RWPE1 (cell line): ENCODE results near the gene TBRG4.

Source experiments
- CTCF ChIA-PET: fragments of 350-600 bp; sonication (Branson Sonifier 250); formaldehyde crosslinking; extraction: SDS; loops from one replicate; lab custom pipeline; 2021; lab: Yijun Ruan, JAX
- POLR2A ChIA-PET: fragments of 400-600 bp; formaldehyde crosslinking; extraction: SDS; loops from one replicate; lab custom pipeline; 2020; ENCODE audit warnings: antibody characterized with exemption; ENCODE audit not compliant: low non-redundant PET; lab: Yijun Ruan, JAX
- DNase-seq: peaks from one replicate; pipeline ENCODE4 v3.0.0; 2012; ENCODE audit warnings: low spot score
- H3K27ac ChIP-seq: fragments of 450-650 bp; 2 replicates; pipeline ENCODE4 v1.5.1; 2017
- TF ChIP-seq, protein P1 (sequence below): fragments of 450-650 bp; conservative IDR thresholded peaks from 2 replicates; pipeline ENCODE4 v1.5.1; 2017; ENCODE audit warnings: low read depth, mild to moderate bottlenecking

Gene TBRG4

DNA sequence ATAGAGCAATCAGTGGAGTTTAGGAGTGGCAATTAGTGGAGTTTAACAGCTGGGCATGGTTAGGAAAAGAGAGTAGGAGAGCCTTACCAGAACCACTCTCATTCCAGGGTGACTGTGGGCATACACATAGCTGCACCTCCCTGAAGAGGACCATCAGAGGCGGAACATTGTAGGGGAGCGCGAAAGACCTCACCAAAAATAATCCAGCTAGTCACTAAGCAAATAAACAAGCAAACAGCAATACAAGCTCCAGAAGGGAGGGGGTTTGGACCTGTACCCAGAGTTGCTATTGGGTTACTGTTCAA lies 18.6 kb downstream of the TBRG4 start:
- POLR2A ChIA-PET, result no interaction called here
- TF ChIP-seq, protein P1, sequence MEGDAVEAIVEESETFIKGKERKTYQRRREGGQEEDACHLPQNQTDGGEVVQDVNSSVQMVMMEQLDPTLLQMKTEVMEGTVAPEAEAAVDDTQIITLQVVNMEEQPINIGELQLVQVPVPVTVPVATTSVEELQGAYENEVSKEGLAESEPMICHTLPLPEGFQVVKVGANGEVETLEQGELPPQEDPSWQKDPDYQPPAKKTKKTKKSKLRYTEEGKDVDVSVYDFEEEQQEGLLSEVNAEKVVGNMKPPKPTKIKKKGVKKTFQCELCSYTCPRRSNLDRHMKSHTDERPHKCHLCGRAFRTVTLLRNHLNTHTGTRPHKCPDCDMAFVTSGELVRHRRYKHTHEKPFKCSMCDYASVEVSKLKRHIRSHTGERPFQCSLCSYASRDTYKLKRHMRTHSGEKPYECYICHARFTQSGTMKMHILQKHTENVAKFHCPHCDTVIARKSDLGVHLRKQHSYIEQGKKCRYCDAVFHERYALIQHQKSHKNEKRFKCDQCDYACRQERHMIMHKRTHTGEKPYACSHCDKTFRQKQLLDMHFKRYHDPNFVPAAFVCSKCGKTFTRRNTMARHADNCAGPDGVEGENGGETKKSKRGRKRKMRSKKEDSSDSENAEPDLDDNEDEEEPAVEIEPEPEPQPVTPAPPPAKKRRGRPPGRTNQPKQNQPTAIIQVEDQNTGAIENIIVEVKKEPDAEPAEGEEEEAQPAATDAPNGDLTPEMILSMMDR, result no peak
- CTCF ChIA-PET, result no interaction called here
- H3K27ac ChIP-seq, result no peak overlapping the region
- no peak for DNase-seq

DNA sequence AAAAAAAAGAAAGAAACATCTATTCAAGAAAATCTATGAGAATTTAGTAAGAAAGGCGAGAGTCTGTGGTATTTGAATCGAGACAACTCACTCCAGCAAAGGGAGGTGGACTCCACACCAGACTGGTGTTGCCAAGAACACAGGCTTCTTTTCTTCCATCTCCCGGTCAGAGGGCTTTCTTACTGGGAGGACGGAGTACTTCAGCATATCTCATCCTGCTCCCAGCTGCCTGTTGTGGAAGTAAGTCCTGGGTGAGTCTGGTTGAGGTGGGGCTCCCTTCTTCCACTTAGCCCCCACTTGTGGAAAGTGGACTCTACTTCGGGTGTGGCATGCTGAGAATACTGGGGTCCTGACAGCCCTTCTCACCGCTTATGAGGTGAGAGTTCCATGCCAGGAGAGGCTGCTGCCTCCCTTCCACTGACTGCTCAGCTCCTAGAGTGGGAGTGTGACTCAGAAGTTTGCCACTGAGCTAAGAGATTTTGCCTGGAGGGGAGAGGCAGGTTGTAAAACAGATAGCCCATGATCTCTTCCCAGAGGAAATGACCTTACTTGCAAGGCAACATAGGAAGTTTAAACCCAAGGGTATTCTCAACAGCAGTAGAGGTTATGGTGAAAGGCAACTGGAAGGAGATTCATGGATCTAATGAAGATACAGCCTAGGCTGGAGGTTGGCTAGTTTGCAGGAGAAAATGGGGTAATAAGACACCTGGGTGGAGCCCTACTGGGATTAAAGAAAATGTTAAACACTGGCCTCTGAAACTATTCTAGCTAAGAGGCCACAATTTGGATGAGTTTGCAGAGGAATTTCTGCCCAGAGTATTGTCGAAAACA lies 19.2 kb downstream of the TBRG4 start:
- H3K27ac ChIP-seq, result peak overlapping the region; percentile 52
- ChIA-PET CTCF (no interaction called here), POLR2A (no interaction called here)
- peak; percentile 84 for DNase-seq
- TF ChIP-seq, protein P1, result no peak

DNA sequence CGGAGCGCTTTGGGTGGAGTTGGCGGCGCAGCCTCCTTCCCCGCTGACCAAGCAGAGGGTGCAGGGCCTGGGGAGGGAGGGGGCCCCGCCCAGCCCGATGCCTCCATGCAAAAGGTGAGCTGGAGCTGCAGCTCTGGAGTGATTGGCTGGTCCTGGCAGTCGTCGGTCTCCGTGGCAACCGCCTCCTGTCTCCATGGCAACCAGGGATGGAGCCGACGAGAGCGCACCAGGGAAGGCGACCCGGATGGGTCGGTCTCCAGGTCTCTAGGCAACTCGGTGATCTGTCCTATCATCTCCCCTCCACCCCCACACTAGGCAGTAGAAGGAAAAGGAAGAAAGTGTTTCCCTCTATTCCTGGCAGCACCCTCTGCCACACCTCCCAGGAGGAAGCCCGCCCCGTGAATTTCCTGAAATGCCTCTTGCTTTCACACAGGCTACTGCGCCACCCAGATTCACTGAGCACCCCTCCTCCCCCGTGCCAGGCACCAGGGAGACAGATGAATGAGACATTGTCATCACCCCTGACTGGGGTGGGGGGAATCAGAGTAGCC lies 22.1 kb downstream of the TBRG4 start:
- TF ChIP-seq, protein P1, result no peak
- H3K27ac ChIP-seq, result peak overlapping the region; percentile 31
- DNase-seq, result peak; percentile 88
- POLR2A ChIA-PET, result no interaction called here
- CTCF ChIA-PET, result no interaction called here

DNA sequence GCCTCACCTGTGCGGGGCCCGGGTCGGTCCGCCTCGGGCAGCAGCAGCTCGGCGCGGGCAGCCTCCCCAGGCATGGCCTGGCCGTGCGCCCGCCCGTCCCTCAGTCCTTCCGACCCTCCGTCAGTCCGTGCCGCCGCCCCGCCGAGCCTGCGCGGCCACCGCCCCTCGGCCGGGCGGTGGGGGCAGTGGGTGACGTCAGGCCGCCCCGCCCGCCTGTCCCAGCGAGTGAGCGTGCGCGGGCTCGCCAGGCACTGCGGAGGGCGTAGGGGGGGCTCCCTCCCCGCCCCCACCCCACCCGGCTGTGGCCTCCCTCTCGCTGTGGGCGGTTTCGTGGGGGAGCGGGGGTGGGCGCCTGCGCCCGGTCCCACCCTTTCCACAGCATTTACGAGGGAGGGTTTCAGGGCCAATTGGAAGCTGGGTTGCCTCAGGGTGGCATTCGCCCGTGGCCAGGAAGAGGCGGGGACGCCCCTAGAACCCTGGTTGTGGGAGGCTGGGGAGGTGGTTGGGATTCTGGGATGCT lies 22.6 kb downstream of the TBRG4 start, which contains the start of gene NACAD:
Gene NACAD (minus strand): TSS at position 149 of the 520 bp plus-strand sequence. CDS start 75 bp downstream, at position 74.
- ChIA-PET CTCF (no interaction called here), POLR2A (no interaction called here)
- peak; percentile 35 for DNase-seq
- TF ChIP-seq, protein P1, result no peak
- peak within 1 kb of the TSS; percentile 31 for H3K27ac ChIP-seq

DNA sequence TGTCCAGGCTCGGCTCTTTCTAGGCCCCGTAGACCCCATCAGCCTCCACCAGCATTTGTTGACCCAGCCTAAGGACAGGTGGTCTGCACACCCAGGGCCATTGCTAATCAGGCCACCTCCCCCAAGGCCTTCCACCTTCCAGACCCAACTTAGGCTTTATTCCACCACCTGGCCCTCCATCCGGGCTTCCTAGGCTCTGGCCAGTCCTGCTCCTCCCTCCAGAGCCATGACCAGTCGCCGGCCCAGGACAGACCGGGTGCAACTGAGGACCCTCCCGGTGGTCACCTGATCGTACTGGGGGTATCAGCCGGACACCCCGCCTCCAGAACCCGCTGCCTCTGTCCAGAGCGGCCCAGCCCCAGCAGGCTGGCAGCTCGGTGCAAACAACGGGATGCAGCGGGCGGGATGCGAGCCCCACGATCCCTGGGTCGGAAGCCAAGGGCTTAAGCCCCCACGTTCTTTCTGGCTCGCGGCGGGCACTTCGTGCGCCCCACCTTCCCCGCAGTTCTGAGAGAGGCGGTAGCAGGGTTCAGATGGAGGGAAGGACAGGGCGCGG lies 23.3 kb downstream of the TBRG4 start:
- H3K27ac ChIP-seq, result peak overlapping the region; percentile 31; the same call in 1 of the 2 replicates
- no peak for DNase-seq
- ChIA-PET POLR2A (no interaction called here), CTCF (no interaction called here)
- TF ChIP-seq, protein P1, result no peak

DNA sequence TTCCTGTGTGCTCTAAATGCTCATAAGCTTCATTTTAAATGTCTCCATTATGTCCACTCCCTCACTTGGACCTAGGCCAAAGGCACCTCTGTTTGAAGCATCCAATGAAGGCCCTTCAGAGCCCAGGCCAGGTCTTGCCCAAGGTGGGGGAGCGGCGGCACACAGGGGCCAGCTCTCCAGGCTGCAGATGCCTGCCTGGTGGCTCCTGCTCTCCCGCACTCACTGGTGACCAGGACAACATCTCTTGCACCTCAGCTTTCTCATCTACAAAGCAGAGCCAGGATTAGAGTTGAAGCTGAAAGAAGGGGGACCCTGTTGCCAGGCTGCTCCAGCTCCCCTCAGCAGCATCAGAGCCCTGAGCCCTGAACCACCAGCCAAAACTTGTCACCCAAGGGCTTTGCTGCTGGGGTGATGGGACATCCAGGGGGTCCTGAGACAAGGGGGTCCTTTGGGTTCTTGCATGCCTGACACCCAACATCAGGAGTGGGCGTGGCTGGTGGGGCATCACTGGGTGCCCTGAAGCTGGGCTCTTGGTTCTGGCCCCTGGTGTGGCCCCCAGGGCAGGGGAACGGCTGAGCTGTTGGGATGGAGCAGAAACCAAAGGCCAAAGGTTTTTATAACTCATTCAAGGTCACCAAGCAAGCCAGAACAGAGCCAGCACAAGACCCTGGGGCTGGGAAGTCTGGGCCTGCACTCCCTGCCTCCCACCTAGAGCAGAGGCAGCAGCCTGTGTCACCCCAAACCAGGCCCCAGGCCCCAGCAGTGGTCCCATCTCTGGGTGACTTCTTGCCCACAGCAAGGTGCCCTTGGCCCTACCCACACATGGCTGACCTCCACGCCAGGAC lies 24.0 kb downstream of the TBRG4 start:
- POLR2A ChIA-PET, result interaction anchor here (0.5 kb wide), 1 partner anchor 89 kb away, joined by 6 read pairs; no protein-coding TSS in a partner anchor
- H3K27ac ChIP-seq, result peak overlapping the region; percentile 35
- TF ChIP-seq, protein P1, result no peak
- CTCF ChIA-PET, result no interaction called here
- DNase-seq, result no peak
